Parietal lobe (tissue), 2 donors: ENCODE measurements around the gene COG6. TPM values are rescaled to one million over a fixed set of nuclear protein-coding genes. Genes with fewer than 3 reads are reported as not detected.
A peak's percentile ranks its signal among the peaks of the same experiment; 100 is the strongest.

Source experiments
- small RNA-seq: library from RNA; depleted of rRNA; stranded (forward); fragments of <200 nt; gene quantifications from one replicate; pipeline ENCODE3, GENCODE V24; 2014; ENCODE audit warnings: low replicate concordance
- total RNA-seq: library from RNA; depleted of rRNA; stranded (reverse); fragments of >200 nt; gene quantifications from one replicate; pipeline ENCODE4 v1.2.3, GENCODE V29; 2014

COG6 gene
- total RNA-seq = 55.1 TPM

DNA sequence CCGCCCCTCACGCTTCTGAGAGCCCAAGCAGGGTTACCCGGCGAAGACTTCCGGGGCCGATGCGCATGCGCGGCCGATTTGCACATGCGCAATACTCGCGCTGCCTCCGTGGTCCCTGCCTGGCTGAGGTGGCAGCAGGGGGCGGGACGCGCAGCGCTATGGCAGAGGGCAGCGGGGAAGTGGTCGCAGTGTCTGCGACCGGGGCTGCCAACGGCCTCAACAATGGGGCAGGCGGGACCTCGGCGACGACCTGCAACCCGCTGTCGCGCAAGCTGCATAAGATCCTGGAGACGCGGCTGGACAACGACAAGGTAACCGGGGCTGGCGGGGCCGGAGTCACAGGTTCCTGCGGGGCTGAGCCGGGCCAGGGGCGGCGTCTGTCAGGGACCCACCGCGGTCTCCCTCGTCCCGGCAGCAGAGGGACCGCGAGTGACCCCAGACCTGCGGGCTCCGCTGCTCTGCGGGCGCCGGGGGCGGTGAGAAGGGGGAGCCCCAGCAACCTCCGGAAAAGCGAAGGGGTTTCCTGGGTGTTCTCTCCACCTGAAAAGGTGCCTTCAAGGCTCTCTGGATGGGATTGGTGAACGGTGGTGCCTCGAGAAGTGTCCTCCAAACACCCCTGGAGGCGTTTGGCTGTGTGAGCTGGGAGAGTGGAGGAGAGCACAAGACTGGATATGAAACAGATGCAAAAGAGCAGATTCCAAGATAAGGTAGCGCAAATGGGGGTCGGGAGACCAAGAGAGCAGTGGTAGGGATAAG is at the start of gene COG6:
Gene COG6 (plus strand): TSS at position 94 of the 756 bp plus-strand sequence. CDS start 65 bp downstream, at position 159.

Small RNA genes lying within 50 kb of the gene (small RNA-seq; reads per million reads assigned to genes)
- gene MIR4305 = not detected
- gene RNY4P14 = 0.40 reads per million, percentile 30 among the genes with 10 or more reads in this experiment

Other genes starting within 250 kb of the COG6 start
- gene LHFPL6, start 52.5 kb upstream of the COG6 start, total RNA-seq = 17.8 TPM